Thyroid gland (tissue), 4 donors: ENCODE results near the gene GPS1. TPM values are rescaled to one million over a fixed set of nuclear protein-coding genes. Genes with fewer than 3 reads are reported as not detected.

Experiments
- DNase-seq, 2 donors: peaks; one replicate each; pipeline ENCODE4 v3.0.0-alpha.2; 2019
- H3K27ac ChIP-seq, 3 donors: fragments of 200-600 bp; sonication (generic); 1 replicate in 2 of 3; 2 replicates in 1 of 3; pipeline ENCODE4 v1.5.1; 2016 to 2019; ENCODE audit warnings: mild to moderate bottlenecking in 1 of 3, moderate library complexity in 1 of 3
- H3K27me3 ChIP-seq: fragments of 200-600 bp; sonication (generic); one replicate; pipeline ENCODE4 v1.5.1; 2019
- H3K36me3 ChIP-seq, 2 donors: fragments of 200-600 bp; sonication (generic); one replicate each; pipeline ENCODE4 v1.5.1; 2016 to 2019
- H3K4me1 ChIP-seq, 2 donors: fragments of 200-600 bp; sonication (generic); one replicate each; pipeline ENCODE4 v1.5.1; 2017 to 2019
- H3K4me3 ChIP-seq, 3 donors: fragments of 200-600 bp; sonication (generic); replicated peaks in 1 of 3; 1 replicate in 2 of 3; 2 replicates in 1 of 3; pipeline ENCODE4 v1.5.1; 2016; ENCODE audit warnings: mild to moderate bottlenecking in 1 of 3
- H3K9me3 ChIP-seq: fragments of 200-600 bp; sonication (generic); one replicate; pipeline ENCODE4 v1.5.1; 2017
- POLR2A ChIP-seq, 2 donors: fragments of 450-650 bp; IDR thresholded peaks; one replicate each; pipeline ENCODE4 v1.6.1; 2017; ENCODE audit warnings: antibody characterized with exemption in 2 of 2, mild to moderate bottlenecking in 2 of 2, moderate library complexity in 1 of 2
- WGBS, 2 donors: methylation state at CpG; one replicate each; pipeline ENCODE4 v1.1.5; 2017; 5-methylcytosine and 5-hydroxymethylcytosine counted together
- intact Hi-C: fragments of 100-400 bp; cut with DNase I; formaldehyde crosslinking; loops from one replicate; pipeline ENCODE4 v1.15.1; 2023
- total RNA-seq, 4 donors: library from RNA; depleted of rRNA; stranded (reverse); fragments of >200 nt; gene quantifications; one replicate each; pipeline ENCODE4 v1.2.3, GENCODE V29; 2016
- TF ChIP-seq, protein P1 (sequence below), 6 experiments: fragments of 200-600 bp in 3 of 6; fragments of 450-650 bp in 3 of 6; sonication (generic) in 3 of 6; IDR thresholded peaks; one replicate each; pipeline ENCODE4 v1.5.1; 2016 to 2019; ENCODE audit warnings: antibody characterized with exemption in 6 of 6, mild to moderate bottlenecking in 2 of 6, inconsistent platforms in 1 of 6, moderate library complexity in 1 of 6

GPS1 gene
- total RNA-seq, 4 donors from 2014 or later, result 80.1 to 164 (median 102) TPM

DNA sequence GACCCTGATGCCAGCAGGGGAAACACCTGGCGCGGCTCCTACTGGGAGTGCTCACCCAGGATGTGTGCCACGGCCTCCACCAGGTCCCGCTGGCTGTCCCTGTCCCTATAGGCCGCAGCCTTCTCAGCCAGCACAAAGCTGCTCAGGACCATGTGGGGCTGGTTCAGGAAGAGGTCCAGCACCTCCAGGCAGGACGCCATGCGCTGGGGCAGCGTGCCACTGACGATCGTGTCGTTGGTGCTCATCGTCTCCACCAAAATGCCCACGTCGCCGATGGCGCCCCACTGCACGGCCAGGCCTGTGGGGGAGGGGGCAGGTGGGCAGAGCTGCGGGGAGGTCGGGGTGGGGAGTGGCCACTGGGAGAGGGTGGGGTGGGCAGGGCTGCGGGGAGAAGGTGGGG lies 29.8 kb downstream of the GPS1 start:
- intact Hi-C loops, result no loop called here
- 95 to 96% methylated on average over 4 to 10 of the region's 20 CpGs for WGBS, 2 donors

DNA sequence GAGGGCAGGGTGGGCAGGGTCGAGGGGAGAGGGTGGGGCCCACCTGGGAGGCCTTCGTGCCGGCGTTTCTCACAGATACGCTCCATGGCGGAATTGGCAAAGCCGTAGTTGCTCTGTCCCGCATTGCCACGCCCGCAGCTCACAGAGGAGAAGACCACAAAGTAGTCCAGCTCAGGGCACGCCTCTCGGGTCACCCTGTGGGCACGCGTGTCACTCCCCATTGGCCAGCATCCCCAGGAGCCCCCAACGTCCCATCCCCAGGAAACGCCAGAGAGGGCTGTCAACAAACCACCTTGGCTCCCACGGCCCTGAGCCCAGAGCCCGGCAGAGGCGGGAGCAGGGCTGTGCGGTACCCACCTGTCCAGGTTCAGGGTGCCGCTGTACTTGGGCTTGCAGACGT lies 30.3 kb downstream of the GPS1 start:
- Histone ChIP-seq H3K36me3 (peaks cover 50 to 77% of the 10 kb centered on the region in 2 donors), H3K27ac (no peak overlapping the region), H3K4me1 (no peaks in the 10 kb centered on the region), H3K9me3 (no peaks in the 10 kb centered on the region), H3K4me3 (no peak overlapping the region), H3K27me3 (no peaks in the 10 kb centered on the region)
- no peak for TF ChIP-seq POLR2A (IDR thresholded peaks at IDR 0.05)
- TF ChIP-seq, protein P1, sequence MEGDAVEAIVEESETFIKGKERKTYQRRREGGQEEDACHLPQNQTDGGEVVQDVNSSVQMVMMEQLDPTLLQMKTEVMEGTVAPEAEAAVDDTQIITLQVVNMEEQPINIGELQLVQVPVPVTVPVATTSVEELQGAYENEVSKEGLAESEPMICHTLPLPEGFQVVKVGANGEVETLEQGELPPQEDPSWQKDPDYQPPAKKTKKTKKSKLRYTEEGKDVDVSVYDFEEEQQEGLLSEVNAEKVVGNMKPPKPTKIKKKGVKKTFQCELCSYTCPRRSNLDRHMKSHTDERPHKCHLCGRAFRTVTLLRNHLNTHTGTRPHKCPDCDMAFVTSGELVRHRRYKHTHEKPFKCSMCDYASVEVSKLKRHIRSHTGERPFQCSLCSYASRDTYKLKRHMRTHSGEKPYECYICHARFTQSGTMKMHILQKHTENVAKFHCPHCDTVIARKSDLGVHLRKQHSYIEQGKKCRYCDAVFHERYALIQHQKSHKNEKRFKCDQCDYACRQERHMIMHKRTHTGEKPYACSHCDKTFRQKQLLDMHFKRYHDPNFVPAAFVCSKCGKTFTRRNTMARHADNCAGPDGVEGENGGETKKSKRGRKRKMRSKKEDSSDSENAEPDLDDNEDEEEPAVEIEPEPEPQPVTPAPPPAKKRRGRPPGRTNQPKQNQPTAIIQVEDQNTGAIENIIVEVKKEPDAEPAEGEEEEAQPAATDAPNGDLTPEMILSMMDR (IDR thresholded peaks at IDR 0.05), result no peak
- no peak for DNase-seq
- WGBS, 2 donors, result 96 to 97% methylated on average over 14 to 16 of the region's 22 CpGs
- intact Hi-C loops, result no loop called here

More for the DNA sequence above, 29.8 kb downstream of the GPS1 start:
- H3K27ac ChIP-seq, result no peak overlapping the region
- H3K9me3 ChIP-seq, result no peaks in the 10 kb centered on the region
- peaks cover 46 to 73% of the 10 kb centered on the region in 2 donors for H3K36me3 ChIP-seq
- no peaks in the 10 kb centered on the region for H3K4me1 ChIP-seq
- H3K27me3 ChIP-seq, result no peaks in the 10 kb centered on the region
- no peak overlapping the region for H3K4me3 ChIP-seq
- TF ChIP-seq, protein P1 (IDR thresholded peaks at IDR 0.05), result no peak
- no peak for TF ChIP-seq POLR2A (IDR thresholded peaks at IDR 0.05)
- no peak for DNase-seq

DNA sequence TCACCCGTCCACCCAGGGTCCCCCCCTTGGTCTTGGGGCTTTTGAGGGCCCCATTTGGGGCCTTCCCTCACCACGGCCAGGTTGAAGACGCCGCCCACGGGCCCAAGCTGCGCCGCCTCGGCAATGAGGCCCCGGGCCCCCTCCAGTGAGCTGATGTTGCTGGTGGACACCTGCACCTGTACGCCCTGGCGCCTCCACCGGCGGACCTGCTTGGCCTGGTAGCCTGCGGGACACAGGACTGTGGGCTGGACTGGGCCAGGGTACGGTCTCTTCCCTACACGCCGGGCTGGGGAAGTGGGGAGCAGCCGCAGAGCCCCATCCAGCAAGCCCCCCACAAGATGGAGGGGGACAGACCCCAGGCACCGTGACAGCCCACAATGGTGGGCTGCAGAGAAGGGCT lies 30.8 kb downstream of the GPS1 start:
- no peak for TF ChIP-seq POLR2A (IDR thresholded peaks at IDR 0.05)
- TF ChIP-seq, protein P1 (IDR thresholded peaks at IDR 0.05), result no peak
- 91% methylated on average over 12 of the region's 19 CpGs; no CpG with 5 or more reads in 1 of the 2 donors for WGBS, 2 donors
- H3K4me3 ChIP-seq, result no peak overlapping the region
- no peaks in the 10 kb centered on the region for H3K27me3 ChIP-seq
- intact Hi-C loops, result no loop called here
- H3K9me3 ChIP-seq, result no peaks in the 10 kb centered on the region
- no peaks in the 10 kb centered on the region for H3K4me1 ChIP-seq
- H3K36me3 ChIP-seq, result peaks cover 55 to 82% of the 10 kb centered on the region in 2 donors
- no peak overlapping the region for H3K27ac ChIP-seq
- DNase-seq, result no peak

DNA sequence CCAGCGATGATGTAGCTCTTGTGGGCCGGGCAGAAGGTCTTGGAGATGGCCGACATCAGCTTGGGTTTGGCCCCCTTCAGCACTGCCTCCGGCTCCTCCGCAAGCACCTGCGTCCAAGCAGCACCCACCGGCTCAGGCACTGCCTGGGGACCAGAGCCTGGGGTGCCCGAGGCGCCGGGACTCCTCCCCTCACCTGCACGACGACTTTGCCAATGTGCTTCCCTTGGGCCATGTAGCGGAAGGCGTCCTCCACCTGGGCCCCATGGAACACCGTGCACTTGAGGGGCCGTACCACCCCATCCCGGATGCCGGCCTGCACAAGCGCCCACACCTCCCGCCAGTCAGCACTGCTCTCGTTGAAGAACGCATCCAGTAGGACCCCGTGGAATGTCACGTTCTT lies 31.3 kb downstream of the GPS1 start:
- H3K36me3 ChIP-seq, result peaks cover 61 to 88% of the 10 kb centered on the region in 2 donors
- DNase-seq, result no peak
- no peaks in the 10 kb centered on the region for H3K9me3 ChIP-seq
- 93 to 96% methylated on average over 16 to 17 of the region's 24 CpGs for WGBS, 2 donors
- intact Hi-C loops, result no loop called here
- no peak overlapping the region for H3K27ac ChIP-seq
- TF ChIP-seq POLR2A (IDR thresholded peaks at IDR 0.05), result no peak
- TF ChIP-seq, protein P1 (IDR thresholded peaks at IDR 0.05), result no peak
- no peak overlapping the region for H3K4me3 ChIP-seq
- H3K4me1 ChIP-seq, result no peaks in the 10 kb centered on the region
- H3K27me3 ChIP-seq, result no peaks in the 10 kb centered on the region

DNA sequence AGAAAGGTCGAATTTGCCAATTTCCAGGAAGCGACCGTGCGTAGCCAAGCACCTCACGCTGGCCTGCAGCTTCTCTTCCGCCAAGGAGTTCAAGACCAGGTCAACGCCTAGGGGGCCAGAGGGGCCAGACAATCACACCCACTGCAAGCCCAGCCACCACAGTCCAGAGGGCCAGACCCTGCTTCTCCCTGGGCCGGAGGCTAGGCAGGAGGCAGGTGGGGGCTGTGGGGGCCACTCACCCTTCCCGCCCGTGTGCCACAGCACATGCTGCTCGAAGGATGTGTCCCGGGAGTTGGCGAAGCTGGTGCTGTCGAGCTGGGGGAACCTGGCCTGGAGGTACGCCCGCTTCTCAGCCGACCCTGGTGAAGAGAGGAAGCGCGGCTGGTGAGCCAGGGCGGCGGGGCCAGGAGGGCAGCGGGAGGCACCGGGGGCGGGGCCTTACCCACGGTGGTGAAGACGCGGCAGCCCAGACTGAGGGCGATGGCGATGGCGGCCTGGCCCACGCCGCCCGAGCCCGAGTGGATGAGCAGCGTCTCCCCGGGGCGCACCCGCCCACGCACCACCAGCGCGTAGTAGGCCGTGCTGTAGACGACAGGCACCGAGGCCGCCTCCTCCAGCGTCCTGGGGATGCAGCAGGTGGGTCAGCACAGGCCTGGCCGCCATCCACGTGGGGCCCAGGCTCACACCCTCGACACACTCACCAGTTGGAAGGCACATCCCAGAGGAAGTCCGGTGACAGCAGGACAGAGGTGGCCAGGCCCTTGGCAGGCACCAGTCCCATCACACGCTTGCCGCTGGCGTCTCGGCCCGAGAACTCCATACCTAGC lies 32.0 kb downstream of the GPS1 start:
- intact Hi-C loops, result no loop called here
- no peaks in the 10 kb centered on the region for H3K9me3 ChIP-seq
- DNase-seq, result no peak
- peaks cover 68 to 95% of the 10 kb centered on the region in 2 donors for H3K36me3 ChIP-seq
- 82 to 92% methylated on average over 11 to 39 of the region's 55 CpGs for WGBS, 2 donors
- no peaks in the 10 kb centered on the region for H3K27me3 ChIP-seq
- no peak for TF ChIP-seq POLR2A (IDR thresholded peaks at IDR 0.05)
- H3K27ac ChIP-seq, result no peak overlapping the region
- no peaks in the 10 kb centered on the region for H3K4me1 ChIP-seq
- H3K4me3 ChIP-seq, result no peak overlapping the region
